Prostate gland (tissue), 2 donors: Measurements from ENCODE around the gene ERC2. TPM values are rescaled to one million over a fixed set of nuclear protein-coding genes. Genes with fewer than 3 reads are reported as not detected.
A peak's percentile ranks its signal among the peaks of the same experiment; 100 is the strongest.

Source experiments
- DNase-seq: peaks from one replicate; pipeline ENCODE4 v3.0.0-alpha.2; 2019; ENCODE audit warnings: low spot score
- H3K27ac ChIP-seq, 2 donors: fragments of 200-600 bp; sonication (generic); 2 replicates each; pipeline ENCODE4 v1.5.1; 2017 to 2019
- H3K27me3 ChIP-seq: fragments of 200-600 bp; sonication (generic); replicated peaks from 2 replicates; pipeline ENCODE4 v1.5.1; 2019; ENCODE audit not compliant: insufficient read depth
- H3K36me3 ChIP-seq, 2 donors: fragments of 200-600 bp; sonication (generic); 1 replicate in 1 of 2; 2 replicates in 1 of 2; pipeline versions ENCODE4 v1.5.1 to v1.8.1; 2017 to 2019
- H3K4me1 ChIP-seq: fragments of 200-600 bp; sonication (generic); replicated peaks from 2 replicates; pipeline ENCODE4 v1.5.1; 2019
- H3K4me3 ChIP-seq, 2 donors: fragments of 200-600 bp; sonication (generic); 2 replicates each; pipeline ENCODE4 v1.5.1; 2017 to 2019
- H3K9me3 ChIP-seq: fragments of 200-600 bp; sonication (generic); 2 replicates; pipeline ENCODE4 v1.5.1; 2017
- POLR2A ChIP-seq: fragments of 450-650 bp; IDR thresholded peaks from one replicate; pipeline ENCODE4 v1.6.1; 2016; ENCODE audit warnings: antibody characterized with exemption, mild to moderate bottlenecking
- POLR2AphosphoS5 ChIP-seq: sonication (generic); formaldehyde crosslinking; IDR thresholded peaks from one replicate; pipeline ENCODE4 v1.6.1; 2017; ENCODE audit warnings: antibody characterized with exemption
- WGBS: methylation state at CpG from one replicate; pipeline ENCODE4 v1.1.5; 2018; 5-methylcytosine and 5-hydroxymethylcytosine counted together
- intact Hi-C: fragments of 100-400 bp; cut with DNase I; formaldehyde crosslinking; loops from one replicate; pipeline ENCODE4 v1.14.2; 2022
- total RNA-seq, 2 donors: library from RNA; depleted of rRNA; stranded (reverse); fragments of >200 nt; gene quantifications; one replicate each; pipeline ENCODE4 v1.1.0, GENCODE V29; 2016
- TF ChIP-seq, protein P1 (sequence below), 4 experiments: fragments of 200-600 bp in 2 of 4; fragments of 450-650 bp in 2 of 4; sonication (generic) in 2 of 4; IDR thresholded peaks; 1 replicate in 3 of 4; 2 replicates in 1 of 4; pipeline ENCODE4 v1.5.1; 2016 to 2019; ENCODE audit warnings: antibody characterized with exemption in 4 of 4, mild to moderate bottlenecking in 2 of 4, moderate library complexity in 2 of 4

The ERC2 gene
- total RNA-seq, 2 donors from 2014 or later = 1.0 to 2.7 TPM

DNA sequence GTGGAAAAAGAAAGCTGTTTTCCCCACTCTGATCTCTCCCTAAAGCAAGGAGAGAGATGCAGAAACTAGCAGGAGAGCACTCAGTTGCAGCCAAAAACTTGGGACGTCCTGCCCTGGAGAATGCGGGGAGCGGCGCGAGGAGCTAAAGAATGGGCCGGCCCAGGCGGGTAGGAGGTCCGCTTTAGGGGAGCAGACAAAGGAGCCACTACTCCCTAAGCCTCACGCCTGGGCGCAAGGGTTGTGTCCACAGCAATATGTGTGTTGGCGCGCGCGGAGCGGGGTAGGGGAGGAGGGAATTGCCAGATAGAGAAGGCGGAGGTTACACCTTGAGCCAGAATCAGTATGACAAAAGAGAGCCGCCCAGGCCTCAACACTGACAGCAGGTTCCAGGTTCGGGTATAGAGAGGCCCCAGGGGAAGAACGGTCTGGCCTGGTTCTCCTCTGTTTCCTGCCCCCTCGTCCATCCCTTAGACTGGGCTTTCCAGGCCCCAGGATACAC is 984.0 kb downstream of the ERC2 start:
- TF ChIP-seq POLR2A (no peak), POLR2AphosphoS5 (no peak)
- TF ChIP-seq, protein P1, sequence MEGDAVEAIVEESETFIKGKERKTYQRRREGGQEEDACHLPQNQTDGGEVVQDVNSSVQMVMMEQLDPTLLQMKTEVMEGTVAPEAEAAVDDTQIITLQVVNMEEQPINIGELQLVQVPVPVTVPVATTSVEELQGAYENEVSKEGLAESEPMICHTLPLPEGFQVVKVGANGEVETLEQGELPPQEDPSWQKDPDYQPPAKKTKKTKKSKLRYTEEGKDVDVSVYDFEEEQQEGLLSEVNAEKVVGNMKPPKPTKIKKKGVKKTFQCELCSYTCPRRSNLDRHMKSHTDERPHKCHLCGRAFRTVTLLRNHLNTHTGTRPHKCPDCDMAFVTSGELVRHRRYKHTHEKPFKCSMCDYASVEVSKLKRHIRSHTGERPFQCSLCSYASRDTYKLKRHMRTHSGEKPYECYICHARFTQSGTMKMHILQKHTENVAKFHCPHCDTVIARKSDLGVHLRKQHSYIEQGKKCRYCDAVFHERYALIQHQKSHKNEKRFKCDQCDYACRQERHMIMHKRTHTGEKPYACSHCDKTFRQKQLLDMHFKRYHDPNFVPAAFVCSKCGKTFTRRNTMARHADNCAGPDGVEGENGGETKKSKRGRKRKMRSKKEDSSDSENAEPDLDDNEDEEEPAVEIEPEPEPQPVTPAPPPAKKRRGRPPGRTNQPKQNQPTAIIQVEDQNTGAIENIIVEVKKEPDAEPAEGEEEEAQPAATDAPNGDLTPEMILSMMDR (IDR thresholded peaks at IDR 0.05) = no peak
- Histone ChIP-seq H3K9me3 (no peaks in the 10 kb centered on the region), H3K4me3 (no peak overlapping the region), H3K36me3 (no peaks in the 10 kb centered on the region), H3K4me1 (no peaks in the 10 kb centered on the region), H3K27me3 (peaks cover 11% of the 10 kb centered on the region), H3K27ac (no peak overlapping the region)
- intact Hi-C loops = loop anchor here (2.0 to 10.0 kb wide), 5 partner anchors 263 to 1359 kb away; partner anchors contain the start of gene CACNA2D3
- WGBS = 80% methylated on average over 20 of the region's 20 CpGs
- DNase-seq = no peak

DNA sequence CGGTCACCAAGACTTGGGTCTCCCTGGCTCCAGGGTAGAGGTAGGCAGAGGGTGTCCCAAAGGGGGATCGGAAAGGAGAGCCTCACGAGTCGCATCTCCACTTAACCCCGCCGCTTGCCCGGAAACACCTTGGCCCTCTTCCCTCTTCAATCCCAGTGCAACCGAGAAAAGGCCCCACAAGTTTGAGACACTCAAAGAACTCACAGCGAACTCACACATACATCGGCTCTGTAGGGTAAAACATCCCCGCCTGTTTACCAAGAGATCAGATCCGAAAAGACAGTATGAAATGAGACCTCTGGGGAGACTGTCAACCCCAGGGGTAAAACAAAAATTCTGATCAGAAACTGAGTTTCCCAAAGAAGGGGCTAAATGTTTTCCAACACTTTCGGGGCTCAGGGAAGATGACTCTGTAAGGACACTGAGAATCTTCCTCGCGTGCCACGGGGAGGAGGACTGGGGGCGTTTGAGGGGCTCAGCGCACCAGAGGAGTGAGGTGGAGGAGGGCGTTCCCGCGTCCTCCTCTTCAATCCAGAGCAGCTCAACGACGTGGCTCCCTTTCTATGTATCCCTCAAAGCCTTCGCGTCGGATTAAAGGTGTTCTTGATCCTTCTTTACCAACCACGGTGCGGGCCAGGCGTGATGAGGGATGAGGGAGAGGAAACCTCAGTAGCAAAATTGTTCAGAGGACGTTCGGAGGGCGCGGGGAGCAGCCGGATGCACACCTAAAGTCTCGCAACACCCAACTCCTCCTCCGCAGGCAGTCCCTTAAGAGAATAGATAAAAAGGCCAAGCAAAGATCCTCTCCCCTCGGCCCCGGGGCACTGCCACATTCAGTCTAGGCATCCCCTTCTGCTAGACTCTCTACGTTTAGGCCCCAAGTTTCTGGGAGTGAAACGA is 984.8 kb downstream of the ERC2 start:
- no peak for DNase-seq
- intact Hi-C loops = loop anchor here (2.0 to 10.0 kb wide), 5 partner anchors 263 to 1359 kb away; partner anchors contain the start of gene CACNA2D3

DNA sequence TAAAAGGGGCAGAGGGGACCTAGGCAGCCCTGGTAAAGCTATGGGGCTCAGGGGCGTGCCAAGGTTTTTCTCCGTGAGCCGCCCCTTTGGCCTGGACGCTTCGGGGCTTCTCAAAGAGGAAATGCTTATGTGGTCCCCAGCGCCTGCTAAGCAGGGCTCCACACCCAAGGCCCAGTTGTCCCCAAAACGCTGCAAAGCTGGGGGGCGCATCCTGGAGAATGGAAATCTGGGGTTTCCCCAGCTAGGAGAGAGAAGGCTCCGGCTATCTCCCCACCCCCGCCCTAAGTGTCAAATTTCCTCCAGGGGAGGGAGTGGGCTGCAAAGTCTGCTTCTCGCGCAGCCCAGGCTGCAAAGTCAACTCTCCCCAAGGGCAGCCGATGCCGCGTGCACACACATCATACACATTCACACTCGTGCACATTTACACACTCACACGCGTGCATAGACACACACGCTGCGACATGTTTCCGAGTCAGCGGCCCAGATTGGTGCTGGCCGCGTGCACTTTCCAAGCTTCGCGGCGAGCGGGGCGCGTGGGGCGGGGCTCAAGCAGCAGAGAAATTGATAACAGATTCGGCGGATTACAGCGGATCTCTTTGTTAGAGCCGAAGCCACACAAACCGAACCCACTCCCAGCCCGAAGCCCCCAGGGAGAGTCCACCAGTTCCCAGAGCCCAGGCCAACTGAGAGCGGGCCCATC is 985.6 kb downstream of the ERC2 start:
- TF ChIP-seq, protein P1 (IDR thresholded peaks at IDR 0.05) = no peak
- no peak for TF ChIP-seq POLR2AphosphoS5
- TF ChIP-seq POLR2A = no peak
- Histone ChIP-seq H3K4me1 (no peaks in the 10 kb centered on the region), H3K9me3 (no peaks in the 10 kb centered on the region), H3K4me3 (peak overlapping the region; percentile 2 to 32), H3K27me3 (peaks cover 11% of the 10 kb centered on the region), H3K36me3 (no peaks in the 10 kb centered on the region), H3K27ac (no peak overlapping the region)
- no peak for DNase-seq
- intact Hi-C loops = loop anchor here (5.0 to 10.0 kb wide), 4 partner anchors 530 to 1358 kb away; partner anchors contain the start of gene CACNA2D3
- WGBS = 22% methylated on average over 33 of the region's 38 CpGs

More for the DNA sequence above, 984.8 kb downstream of the ERC2 start:
- no peaks in the 10 kb centered on the region for H3K9me3 ChIP-seq
- H3K36me3 ChIP-seq = no peaks in the 10 kb centered on the region
- no peak overlapping the region for H3K27ac ChIP-seq
- 78% methylated on average over 40 of the region's 40 CpGs for WGBS
- TF ChIP-seq POLR2AphosphoS5 = no peak
- TF ChIP-seq, protein P1 (IDR thresholded peaks at IDR 0.05) = no peak
- TF ChIP-seq POLR2A = no peak
- H3K4me1 ChIP-seq = no peaks in the 10 kb centered on the region
- peaks cover 11% of the 10 kb centered on the region for H3K27me3 ChIP-seq
- H3K4me3 ChIP-seq = no peak overlapping the region

DNA sequence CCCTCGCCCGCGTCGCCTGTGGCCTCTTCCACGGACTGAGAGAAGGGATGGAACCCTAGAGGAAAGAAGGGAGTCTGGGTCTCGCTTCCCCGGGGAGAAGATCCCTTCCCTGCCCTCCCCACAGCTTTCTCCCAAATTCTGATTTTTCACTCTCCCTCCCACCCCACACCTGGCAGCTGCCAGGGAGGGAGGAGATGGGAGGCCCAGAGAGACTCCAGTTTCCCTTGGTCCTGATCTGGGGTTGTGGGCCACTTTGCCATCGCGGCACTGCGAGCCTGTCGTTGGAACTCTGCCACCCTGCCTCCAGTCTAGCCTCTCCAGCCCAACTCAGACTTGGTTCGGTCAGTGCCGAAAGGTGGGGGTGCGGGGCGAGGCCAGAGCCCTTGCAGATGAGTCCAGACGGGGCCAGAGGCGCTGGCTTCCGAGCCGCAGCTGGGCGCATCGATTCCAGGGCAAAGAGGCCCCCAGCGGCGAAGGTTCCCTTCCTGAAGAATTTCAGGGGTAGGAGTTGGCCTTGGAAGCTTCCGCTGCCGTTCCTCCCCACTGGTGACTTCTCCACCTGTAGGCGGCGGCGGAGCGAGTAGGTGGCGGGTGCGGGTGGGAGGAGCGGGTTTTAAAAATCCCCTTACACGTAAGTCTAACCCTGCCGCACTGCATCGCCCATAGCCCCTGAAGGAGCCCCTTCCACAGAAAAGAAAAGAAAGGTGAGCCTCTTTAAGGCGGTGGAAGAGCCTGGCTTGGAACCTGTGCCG is 986.3 kb downstream of the ERC2 start:
- Histone ChIP-seq H3K27ac (peak overlapping the region in 1 of 2 donors; percentile 53), H3K36me3 (no peaks in the 10 kb centered on the region), H3K9me3 (no peaks in the 10 kb centered on the region), H3K4me3 (peak overlapping the region; percentile 26 to 32), H3K27me3 (peaks cover 11% of the 10 kb centered on the region), H3K4me1 (no peaks in the 10 kb centered on the region)
- TF ChIP-seq, protein P1 (IDR thresholded peaks at IDR 0.05) = no peak
- no peak for TF ChIP-seq POLR2A
- no peak for TF ChIP-seq POLR2AphosphoS5
- DNase-seq = no peak
- intact Hi-C loops = loop anchor here (5.0 to 10.0 kb wide), 4 partner anchors 530 to 1357 kb away; partner anchors contain the start of gene CACNA2D3
- 14% methylated on average over 37 of the region's 37 CpGs for WGBS
